ENCODE data around the gene GPD2.
A peak's percentile ranks its signal among the peaks of the same experiment; 100 is the strongest.

GPD2 gene

GRCh38 chr2:156473445-156473844 lies 37.3 kb downstream of the GPD2 start:
- no peak for DNase-seq (ENCODE audit: low spot score)
- TF ChIP-seq CTCF (IDR thresholded peaks at IDR 0.05) = no peak
- Histone ChIP-seq H3K27ac (no peak overlapping the region), H3K4me3 (no peak overlapping the region)

- TF ChIP-seq CTCF (IDR thresholded peaks at IDR 0.05) = no peak
- no peak for DNase-seq (ENCODE audit: low spot score)
- Histone ChIP-seq H3K4me3 (no peak overlapping the region), H3K27ac (no peak overlapping the region)
Measured at GRCh38 chr2:156474401-156474800, 38.2 kb downstream of the GPD2 start.

DNA sequence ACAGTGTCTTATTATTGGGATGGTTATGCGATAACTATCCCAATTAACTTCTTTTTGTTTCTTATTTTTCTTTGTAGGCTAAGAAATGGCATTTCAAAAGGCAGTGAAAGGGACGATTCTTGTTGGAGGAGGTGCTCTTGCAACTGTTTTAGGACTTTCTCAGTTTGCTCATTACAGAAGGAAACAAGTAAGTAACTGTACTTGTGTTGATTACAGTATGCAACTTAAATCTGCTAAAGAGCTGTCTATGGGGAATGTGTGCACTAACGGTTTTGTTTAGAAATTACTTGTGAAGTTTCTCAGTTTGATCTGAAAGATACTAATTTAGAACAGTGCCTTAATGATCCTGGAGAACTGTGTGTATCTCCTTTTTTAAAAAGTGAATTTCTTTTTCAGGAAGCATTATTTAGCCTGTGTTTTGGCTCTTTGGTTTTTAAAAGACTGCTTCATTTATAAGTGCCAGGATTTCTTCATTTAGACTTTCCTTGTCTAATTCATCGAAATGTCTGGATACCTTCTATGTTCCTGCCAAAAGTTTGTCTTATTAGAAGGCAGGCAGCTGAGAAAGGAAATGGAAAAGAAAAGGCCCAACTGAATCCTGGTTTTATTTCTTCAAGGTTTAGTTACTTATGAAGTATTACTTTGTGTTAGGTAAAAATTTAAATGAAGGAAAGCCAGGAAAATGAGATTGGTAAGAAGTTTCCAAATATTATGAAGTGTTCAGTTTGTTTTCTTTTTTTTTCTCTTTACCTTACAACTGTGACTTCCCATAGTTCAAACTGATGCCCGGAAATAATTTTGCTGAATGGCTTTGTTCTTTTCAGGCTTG lies 40.1 kb downstream of the GPD2 start:
- Histone ChIP-seq H3K27ac (peak overlapping the region in 1 of 2 donors; percentile 30), H3K4me3 (no peak overlapping the region)
- no peak for DNase-seq (ENCODE audit: low spot score)
- TF ChIP-seq CTCF (IDR thresholded peaks at IDR 0.05) = no peak

GRCh38 chr2:156476850-156477206 lies 40.6 kb downstream of the GPD2 start:
- H3K27ac ChIP-seq = peak overlapping the region in 1 of 2 donors; percentile 30
- no peak for TF ChIP-seq CTCF (IDR thresholded peaks at IDR 0.05)
- no peak overlapping the region for H3K4me3 ChIP-seq
- DNase-seq (ENCODE audit: low spot score) = no peak

DNA sequence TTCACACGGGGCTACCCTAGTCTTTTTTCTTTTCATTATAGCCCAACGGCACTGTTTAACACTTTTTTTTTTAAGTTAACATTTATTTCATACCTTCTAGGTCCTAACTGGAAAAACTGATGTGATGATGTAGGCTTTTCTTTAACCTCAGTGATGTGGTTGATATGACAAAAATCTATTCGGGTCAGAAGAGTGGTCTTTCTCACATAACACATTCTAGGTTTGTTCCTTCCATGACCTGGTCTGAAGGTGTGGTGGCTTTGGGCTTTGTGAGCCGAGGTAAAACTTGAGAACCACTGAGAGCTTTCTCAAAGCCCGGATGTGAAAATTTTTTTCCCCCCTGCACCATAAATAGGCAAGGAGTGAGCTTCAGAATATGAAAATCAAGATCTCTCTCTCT lies 44.2 kb downstream of the GPD2 start:
- TF ChIP-seq CTCF (IDR thresholded peaks at IDR 0.05) = no peak
- no peak for DNase-seq (ENCODE audit: low spot score)
- Histone ChIP-seq H3K4me3 (no peak overlapping the region), H3K27ac (no peak overlapping the region)

DNA sequence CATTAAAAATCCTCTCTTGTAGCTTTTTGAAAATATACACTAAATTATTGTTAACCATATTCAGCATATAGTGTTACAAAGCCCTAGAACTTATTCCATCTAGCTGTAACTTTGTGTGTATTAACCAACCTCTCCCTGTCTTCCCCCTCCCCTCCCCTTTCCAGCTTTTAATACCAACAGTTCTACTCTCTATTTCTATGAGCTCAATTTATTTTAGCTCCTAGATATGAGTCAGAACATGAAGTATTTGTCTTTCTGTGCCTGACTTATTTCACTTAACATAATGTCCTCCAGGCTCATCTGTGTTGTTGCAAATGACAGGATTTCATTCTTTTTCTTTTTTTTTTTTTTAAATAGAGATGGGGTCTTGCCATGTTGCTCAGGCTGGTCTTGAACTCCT lies 45.1 kb downstream of the GPD2 start:
- no peak overlapping the region for H3K4me3 ChIP-seq
- DNase-seq (ENCODE audit: low spot score) = no peak
- H3K27ac ChIP-seq = no peak overlapping the region
- no peak for TF ChIP-seq CTCF (IDR thresholded peaks at IDR 0.05)

GRCh38 chr2:156483741-156484173 lies 47.6 kb downstream of the GPD2 start:
- DNase-seq (ENCODE audit: low spot score) = no peak
- no peak overlapping the region for H3K27ac ChIP-seq
- no peak for TF ChIP-seq CTCF (IDR thresholded peaks at IDR 0.05)
- no peak overlapping the region for H3K4me3 ChIP-seq
